HG03432 (cell line): Measurements from ENCODE around the gene PLA2G4E.

ENCODE experiments used
- ATAC-seq: cut with Tn5 transposase; IDR thresholded peaks from one replicate; pipeline ENCODE4 v1.9.1; 2021; ENCODE audit warnings: mild to moderate bottlenecking, moderate library complexity; ENCODE audit not compliant: unreplicated experiment

The PLA2G4E gene

GRCh38 chr15:42024303-42024702 is 3.5 kb upstream of the PLA2G4E start:
- no peak for ATAC-seq

- no peak for ATAC-seq
Observed at GRCh38 chr15:42021593-42021992, 751 bp upstream of the PLA2G4E start.

DNA sequence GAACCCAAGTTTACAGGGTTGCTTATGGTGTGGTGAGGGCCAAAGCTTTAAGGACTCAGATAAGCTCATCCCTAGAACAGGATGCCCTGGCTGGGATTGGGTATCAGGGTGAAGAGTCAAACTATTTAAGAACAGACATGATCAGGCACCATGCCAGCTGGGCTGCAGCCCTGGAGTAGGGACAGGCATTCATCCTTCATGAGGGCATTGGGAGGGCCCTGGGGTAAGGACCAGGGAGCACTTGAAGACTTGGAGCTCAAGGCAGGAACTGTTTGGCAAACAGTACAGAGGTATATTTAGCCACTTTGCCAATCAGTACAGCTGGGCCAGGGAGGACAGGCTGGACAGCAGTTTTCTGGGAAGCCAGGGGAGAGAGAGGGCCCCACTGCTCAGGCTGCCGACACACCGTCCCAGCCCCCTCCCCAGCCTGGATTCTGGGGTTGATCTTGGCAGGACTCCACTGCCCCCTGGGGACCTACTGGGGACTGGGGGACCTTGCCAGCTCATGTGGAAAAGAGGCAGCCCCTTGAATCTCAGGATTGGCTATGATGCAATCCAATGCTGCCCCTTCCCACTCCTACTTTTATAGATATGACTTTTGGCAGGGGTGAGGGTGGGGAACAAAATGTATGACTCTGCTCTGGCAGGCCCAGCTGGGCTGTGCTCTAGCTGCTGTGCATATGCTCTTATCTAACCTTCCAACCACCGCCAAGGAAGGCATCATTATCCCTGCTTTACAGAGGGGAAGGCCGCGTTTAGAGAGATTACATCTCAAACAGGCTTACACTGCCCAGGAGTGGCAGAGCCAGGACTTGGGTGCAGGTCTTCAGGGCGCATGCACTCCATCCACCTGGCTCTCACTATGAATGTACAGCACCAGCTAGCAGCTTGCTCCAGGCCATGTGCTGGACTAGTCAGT is 2.3 kb downstream of the PLA2G4E start:
- ATAC-seq = no peak

DNA sequence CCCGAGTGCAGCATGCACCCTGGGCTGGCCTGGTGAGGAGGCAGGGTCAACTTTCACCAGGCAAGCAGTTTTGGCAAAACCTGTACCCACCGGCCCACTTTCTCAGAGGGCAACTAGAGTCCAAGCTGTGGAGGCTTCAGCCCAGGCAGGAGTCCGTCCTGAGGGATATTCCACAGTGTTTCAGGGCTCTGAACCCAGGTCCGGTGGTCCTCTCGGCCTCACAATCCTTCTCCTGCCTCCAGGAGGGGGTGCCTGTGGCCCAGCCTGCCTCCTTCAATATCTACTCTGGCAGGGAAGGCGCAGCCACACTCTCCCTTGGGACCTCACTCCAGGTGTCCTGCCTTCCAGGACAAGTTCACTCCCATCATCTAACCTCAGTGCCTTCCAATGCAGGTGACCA is 3.9 kb downstream of the PLA2G4E start:
- ATAC-seq = no peak

- no peak for ATAC-seq
Observed at GRCh38 chr15:42014406-42014805, 6.4 kb downstream of the PLA2G4E start.

- no peak for ATAC-seq
Observed at GRCh38 chr15:42012928-42013482, 7.8 kb downstream of the PLA2G4E start.

- ATAC-seq = no peak
Observed at GRCh38 chr15:42012241-42012640, 8.6 kb downstream of the PLA2G4E start.

DNA sequence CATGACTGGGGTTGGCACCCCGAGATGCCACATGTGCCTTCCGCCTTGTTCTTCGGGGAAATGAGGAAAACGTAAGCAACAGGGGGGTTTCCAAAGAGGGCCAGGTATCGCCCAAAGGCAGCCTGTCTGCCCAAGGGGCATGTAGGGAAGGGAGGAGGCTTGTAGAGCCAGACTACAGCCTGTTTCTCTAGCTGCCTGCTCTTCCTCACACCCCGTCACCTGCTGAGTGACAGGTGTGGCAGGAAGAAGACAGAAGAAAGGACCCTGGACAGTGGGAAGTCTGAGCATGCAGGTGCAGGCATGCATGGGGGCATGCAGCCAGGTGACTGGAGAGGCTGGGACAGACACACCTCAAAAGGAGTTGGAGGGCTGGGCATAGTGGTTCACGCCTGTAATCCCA is 9.8 kb downstream of the PLA2G4E start:
- ATAC-seq = no peak

DNA sequence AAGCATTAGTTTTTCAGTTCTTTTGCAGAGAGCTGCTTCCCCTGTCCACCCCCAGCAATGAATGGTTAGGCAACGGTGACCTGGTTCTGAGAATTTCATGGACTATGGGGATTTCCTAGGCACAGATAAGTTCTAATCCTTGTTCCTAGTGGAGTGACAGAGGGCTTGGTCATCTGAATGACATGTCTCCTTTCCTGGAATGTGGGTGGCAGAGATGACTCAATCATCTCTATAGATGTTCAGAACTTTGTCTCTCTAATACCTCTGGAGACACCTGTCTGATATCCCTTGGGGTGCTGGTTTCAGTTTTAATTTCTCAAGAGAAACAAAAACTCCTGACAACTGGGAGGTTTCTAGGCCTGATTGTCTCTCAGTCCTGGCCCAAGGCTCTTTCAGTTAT is 10.4 kb downstream of the PLA2G4E start:
- ATAC-seq = peak; percentile 71

DNA sequence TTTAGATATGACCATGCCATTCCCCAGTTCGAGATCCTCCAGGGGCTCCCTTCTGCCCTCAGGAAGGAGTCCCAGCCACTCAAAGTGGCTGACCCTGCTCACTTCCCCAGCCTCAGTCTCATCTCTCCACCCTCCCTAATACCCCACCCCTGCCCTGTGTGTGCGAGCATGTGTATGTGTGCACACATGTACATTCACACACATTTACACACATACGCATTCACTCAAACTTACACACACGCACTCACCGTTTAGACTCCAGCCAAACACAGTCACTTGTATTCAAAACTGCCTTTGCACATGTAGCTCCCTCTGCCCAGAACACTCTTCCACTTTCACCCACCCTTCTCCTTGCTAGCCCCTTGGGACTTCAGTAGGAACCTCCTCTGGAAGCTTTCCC is 11.4 kb downstream of the PLA2G4E start:
- no peak for ATAC-seq

- no peak for ATAC-seq
Observed at GRCh38 chr15:42009022-42009421, 11.8 kb downstream of the PLA2G4E start.

- no peak for ATAC-seq
Observed at GRCh38 chr15:42007386-42007785, 13.5 kb downstream of the PLA2G4E start.

DNA sequence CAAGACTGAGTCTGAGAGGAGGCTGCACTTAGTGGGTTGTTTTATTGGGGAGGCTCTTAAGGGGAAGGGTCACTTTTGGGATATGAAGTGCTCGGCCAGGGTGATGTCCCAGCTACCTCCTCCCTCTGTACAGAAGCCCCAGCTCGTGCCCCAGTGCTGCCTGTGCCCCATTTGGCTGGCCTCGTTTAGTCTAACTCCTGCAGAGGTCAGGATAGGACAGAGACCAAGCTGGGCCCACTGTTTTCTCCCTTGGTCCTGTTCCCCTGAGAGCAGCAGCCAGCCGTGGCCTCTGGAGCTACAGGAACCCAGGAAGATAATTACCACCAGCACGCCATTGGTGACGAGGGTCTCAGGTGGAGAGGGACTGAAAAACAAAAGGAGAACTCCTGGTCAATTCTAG is 18.5 kb downstream of the PLA2G4E start:
- no peak for ATAC-seq

DNA sequence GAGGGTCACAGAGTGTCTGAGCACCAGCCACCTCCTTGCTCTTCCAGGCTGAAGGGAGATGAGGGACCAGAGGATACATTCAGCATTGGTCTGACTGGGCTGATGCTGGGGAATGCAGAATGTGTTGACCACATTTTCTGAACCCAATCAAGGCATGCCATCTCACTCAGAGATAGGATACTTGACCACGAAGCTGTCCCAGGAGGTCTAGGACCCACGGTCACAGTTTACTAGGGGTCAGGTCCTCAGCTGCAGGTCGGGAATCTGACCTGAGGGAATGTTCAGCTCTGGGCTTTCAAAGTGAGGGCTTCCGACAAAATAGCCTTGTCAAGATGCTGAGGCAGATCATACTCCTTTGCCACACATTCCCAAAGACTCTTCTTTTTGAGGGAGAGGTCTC is 19.6 kb downstream of the PLA2G4E start:
- no peak for ATAC-seq

DNA sequence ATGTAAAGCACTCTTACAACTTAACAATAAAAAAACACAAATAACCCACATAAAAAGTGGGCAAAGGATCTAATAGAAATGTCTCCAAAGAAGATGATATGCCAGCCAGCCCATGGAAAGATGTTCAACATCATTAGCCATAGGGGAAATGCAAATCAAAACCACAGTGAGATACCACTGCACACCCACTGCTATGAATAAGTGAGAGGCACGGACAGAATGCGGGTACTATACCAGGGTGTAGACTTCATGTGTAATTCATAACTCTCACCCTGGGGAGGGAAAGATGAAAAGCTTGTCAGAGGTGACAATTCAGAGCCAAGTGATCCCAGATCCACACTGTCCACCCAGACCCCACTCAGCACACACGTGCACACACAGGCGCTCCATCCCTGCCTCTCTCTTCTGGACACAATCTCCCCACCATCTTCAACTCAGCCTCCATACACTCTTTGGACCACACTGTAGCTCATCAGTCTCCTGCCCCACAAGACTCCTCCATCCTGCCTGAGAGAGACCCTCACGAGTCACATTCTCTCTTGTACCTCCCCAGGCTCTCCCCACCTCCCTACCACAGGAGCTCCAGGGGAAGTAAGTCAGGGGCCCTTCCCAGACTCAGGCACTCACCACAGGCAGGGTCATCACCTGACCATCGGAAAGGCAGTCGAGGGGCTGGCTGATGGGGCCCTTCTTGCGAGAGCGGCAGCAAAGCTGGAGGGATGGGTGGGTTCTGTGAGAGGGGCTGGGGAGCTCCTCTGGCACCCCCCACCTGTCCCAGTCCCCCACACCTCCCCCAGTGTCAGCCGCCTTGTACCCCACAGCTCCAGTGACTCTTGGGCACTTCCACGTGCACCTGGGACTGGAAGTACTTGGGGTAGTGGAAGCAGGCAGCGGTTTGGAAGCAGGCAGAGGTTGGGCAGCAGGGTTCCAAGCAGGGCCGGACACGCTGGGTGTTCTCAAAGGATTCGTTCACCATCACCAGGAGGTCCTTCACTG is 21.3 kb downstream of the PLA2G4E start:
- no peak for ATAC-seq

DNA sequence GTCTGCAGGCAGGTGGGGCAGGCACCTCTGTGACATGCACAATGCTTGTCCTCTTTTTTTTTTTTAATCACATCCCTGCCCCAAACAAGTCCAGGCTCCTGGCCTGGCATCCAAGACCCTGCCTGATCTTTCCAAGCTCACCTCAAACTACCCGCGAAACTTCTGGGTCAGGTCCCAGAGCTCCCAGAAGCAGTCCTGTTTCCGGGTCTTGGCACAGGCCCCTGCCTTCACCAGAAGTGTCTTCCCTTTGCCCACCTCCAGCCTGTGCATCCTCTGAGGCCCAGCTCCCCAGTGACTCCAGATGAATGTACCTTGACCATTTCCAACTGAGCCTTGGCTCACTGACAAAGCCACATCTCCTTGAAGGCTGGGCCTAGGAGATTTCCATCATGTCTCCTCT is 23.0 kb downstream of the PLA2G4E start:
- ATAC-seq = no peak

GRCh38 chr15:41996921-41997592 is 23.8 kb downstream of the PLA2G4E start:
- no peak for ATAC-seq

DNA sequence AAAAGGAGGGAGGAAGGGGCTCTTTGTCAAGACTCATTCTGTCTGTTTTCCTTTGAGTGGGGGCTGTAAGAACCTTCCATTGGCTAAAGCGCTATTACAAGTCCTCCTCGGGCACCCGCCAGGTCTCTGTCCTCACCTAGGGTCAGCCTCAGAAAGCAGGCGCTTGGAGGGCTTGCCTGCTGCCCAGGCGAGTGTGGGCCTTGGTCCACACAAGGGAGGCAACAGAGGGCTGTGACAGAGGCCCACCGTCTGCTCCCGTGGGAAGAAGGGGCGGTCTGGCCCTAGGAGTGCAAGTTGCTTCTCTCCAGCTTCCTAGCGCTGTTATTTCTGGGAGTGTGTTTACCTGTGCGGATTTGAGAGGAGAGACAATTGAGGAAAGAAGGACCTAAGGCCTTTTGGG is 24.5 kb downstream of the PLA2G4E start:
- no peak for ATAC-seq

GRCh38 chr15:41995476-41995855 is 25.4 kb downstream of the PLA2G4E start:
- ATAC-seq = no peak

- ATAC-seq = no peak
Observed at GRCh38 chr15:41994772-41995475, 25.9 kb downstream of the PLA2G4E start.
